GM19025 (cell line): ENCODE results near the gene S1PR5.
"Not testable (repeated sequence)": the region's sequence is repeated elsewhere in the genome, so short reads cannot be mapped to it uniquely, and the experiment has no call there.

Experiments
- ATAC-seq: cut with Tn5 transposase; IDR thresholded peaks from one replicate; pipeline ENCODE4 v1.9.1; 2021; ENCODE audit warnings: mild to moderate bottlenecking, low read depth, moderate library complexity; ENCODE audit not compliant: unreplicated experiment

S1PR5 gene

DNA sequence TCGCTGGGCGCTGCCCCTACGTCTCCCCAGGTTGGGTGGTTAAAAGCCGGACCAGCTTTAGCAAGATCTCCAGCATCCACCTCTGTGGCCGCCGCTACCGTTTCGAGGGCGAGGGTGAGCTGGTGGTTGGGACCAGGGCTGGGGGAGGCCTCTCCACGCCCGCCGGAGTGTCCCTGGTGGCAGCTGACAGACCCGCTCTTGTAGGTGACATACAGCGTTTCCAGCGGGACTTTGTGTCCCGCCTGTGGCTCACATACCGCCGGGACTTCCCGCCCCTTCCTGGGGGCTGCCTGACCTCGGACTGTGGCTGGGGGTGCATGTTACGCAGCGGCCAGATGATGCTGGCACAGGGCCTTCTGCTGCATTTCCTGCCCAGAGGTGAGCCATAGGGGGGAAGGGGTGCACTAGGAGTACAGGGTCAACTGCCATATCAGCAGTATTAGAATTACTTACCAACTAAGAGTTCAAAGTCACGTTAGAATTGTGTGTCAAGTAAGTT is 27.6 kb upstream of the S1PR5 start:
- no peak for ATAC-seq

DNA sequence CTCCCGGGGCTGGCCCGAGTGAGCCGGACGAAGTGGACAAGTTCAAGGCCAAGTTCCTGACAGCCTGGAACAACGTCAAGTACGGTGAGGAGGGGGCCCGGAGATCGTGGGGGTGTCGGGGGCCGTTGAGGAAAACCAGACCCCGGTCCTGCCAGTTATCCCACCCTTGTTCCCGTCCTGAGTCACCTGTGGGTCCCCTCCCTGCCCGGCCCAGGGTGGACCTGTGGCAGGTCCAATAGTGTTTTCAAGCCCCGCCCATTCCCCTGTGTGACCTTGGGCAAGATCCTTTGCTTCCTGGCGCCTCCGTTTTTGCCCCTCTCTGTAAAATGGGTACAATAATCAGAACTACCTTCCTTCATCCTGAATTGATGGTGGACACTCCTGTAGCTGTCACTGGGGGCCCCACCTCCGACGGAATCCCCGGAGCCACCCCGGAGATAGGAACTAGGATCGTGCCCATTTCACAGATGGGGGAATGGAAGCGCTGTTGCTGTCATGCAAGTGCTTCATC is 27.1 kb upstream of the S1PR5 start:
- no peak for ATAC-seq

GRCh38 chr19:10543420-10544241 is 26.4 kb upstream of the S1PR5 start, which contains the start of gene ATG4D:
Gene ATG4D (plus strand): TSS chr19:10543904. CDS start chr19:10544091, 187 bp downstream.
- peak; percentile 73 for ATAC-seq

GRCh38 chr19:10543059-10543419 is 25.8 kb upstream of the S1PR5 start:
- ATAC-seq = no peak

DNA sequence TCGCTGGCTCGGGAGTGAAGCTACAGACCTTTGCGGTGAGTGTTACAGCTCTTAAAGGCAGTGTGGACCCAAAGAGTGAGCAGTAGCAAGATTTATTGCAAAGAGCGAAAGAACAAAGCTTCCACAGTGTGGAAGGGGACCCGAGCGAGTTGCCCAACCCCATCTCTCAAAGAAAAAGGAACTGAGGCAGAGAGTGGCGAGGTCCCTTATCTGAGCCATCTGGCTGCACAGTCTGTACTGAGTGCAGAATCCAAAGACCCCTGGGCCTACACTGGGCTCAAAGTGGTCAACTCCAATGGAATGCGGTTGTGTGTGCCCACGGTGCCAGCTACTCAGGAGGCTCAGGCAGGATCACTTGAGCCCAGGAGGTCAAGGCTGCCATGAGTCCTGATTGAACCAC is 21.8 kb upstream of the S1PR5 start:
- ATAC-seq = not testable (repeated sequence)

DNA sequence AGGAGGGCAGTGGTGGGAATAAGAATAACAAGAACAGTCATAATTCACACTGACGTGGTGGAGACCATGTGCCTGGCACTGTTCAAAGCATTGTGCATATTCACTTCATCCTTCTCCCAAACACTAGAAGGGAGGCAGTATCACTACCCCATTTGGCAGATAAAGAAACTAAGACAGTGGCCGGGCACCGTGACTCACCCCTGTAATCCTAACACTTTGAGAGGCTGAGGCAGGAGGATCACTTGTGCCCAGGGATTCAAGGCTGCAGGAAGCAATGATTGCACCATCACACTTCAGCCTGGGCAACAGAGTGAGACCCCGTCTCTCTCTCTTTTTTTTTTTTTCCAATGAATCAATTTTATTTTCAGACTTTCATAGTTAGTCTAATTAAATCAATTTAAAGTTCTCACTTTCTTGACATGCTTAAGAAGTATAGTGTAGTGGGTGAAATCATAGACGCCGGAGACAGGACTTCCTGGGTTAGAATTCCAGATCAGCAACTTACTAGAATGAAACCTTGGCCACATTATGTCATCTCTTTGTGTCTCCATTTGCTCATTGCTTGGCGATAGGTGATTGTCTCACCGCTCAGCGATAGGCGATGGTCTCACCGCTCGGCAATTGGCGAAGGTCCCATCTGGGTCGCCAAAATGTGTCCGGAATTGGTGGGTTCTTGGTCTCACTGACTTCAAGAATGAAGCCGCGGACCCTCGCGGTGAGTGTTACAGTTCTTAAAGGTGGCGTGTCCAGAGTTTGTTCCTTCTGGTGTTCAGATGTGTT is 21.1 kb upstream of the S1PR5 start:
- ATAC-seq = no peak

GRCh38 chr19:10537668-10538067 is 20.4 kb upstream of the S1PR5 start:
- no peak for ATAC-seq

- ATAC-seq = no peak
These were observed 18.4 kb upstream of the S1PR5 start for GRCh38 chr19:10535613-10536012.

DNA sequence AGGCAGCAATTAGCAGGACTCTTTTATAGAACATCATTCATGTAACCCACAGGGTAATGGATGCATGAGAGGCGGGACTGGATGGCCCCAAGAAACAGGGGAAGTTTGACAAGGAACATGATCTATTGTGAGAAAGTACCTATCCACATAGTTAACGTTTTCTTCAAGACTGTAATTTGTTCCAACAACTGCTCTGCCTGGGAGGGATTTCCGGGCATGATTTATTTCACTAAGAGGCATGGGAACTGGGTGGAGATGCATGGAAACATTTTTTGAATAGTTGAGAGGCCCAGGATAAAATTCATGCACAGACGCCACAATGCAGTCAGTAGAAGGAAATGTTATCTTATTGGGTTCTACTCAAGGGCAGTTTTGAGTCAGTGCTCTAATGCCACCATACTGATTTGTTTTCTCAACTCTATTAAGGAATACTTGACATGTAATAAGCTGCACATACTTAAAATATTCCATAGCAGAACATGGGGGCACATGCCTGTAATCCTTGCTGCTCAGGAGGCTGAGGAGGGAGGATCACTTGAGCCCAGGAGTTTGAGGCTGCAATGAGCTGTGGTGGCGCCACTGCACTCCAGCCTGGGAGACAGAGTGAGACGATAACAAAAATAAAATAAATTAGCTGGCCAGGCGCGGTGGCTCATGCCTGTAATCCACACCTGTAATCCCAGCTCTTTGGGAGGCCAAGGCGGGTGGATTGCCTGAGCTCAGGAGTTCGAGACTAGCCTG is 16.6 kb upstream of the S1PR5 start:
- no peak for ATAC-seq

DNA sequence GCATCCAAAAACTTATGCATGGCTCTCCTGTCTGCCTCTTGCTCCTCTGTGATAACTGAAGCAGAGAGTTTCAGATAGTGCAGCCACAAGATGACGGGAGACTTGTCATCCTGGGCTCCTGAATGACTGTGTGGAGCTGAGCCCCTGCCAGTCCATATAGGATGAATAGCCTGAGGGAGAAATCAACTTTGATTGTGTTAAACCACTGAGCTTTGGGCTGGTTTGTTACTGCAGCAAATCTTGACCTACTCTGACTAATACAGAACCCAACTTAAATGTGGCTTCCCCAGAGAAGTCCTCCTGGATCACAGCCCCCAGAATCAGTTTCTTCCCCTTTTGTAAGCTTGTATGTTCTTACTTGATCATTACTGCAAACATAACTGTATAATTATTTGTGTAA is 15.2 kb upstream of the S1PR5 start:
- no peak for ATAC-seq

- ATAC-seq = not testable (repeated sequence)
These were observed 9.6 kb upstream of the S1PR5 start for GRCh38 chr19:10526887-10527286.

GRCh38 chr19:10525636-10526035 is 8.4 kb upstream of the S1PR5 start:
- ATAC-seq = no peak

GRCh38 chr19:10523135-10523636 is 5.9 kb upstream of the S1PR5 start:
- no peak for ATAC-seq

DNA sequence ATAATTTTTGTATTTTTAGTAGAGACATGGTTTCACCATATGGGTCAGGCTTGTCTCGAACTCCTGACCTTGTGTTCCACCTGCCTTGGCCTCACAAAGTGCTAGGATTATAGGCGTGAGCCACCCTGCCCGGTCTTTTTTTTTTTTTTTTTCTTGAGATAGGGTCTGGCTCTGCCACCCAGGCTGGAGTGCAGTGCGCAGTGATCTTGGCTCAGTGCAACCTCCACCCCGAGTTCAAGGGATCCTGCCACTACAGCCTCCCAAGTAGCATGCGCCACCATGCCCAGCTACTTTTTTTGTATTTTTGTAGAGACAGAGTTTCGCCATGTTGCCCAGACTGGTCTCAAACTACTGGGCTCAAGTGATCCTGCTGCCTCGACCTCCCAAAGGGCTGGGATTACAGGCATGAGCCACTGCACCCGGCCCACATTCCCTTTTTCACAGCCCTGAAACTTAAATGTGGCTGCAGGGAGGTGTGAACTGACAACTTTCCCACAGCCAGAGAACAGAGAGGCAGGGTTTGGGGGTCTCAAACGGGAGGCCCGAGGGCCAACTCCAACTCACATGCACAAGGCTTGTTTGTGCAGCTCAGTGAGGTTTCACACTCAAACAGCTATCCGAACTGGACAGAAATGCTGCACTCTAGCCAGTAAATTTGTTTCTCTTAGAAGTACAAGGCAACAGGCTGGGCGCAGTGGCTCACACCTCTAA is 4.4 kb upstream of the S1PR5 start:
- ATAC-seq = no peak

GRCh38 chr19:10520652-10521318 is 3.5 kb upstream of the S1PR5 start:
- no peak for ATAC-seq

GRCh38 chr19:10519421-10519820 is 2.2 kb upstream of the S1PR5 start:
- no peak for ATAC-seq

- no peak for ATAC-seq
These were observed 1.5 kb upstream of the S1PR5 start for GRCh38 chr19:10518444-10519361.

DNA sequence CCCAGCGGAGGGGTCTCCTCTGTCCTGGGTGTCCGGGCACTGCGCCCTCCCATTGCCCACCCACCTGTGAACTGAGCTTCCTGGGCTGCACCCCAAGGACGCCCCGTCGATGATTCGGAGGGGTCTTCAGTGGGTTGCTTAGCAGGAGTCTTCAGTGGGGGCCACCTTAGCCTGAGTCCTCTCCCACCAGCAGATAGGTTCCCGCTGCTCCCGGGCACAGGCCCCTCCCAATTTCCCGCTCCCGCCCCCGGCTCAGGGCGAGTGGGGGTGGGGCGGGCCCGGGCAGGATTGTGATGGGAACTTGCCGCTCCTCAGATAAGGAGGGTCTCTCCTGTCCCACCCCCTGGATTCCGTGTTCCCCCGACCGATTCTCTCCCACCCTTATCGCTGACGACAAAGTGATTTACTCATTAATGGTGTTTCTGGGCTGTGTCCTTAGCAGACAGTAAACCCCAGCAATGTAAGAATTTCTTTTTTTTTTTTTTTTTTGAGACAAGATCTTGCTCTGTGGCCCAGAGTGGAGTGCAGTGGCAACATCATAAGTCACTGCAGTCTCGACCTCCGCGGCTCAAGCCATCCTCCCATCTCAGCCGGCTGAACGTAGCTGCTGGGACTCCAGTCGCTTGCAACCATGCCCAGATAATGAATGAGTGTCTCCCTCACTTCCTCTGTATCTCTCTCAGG is 655 bp upstream of the S1PR5 start:
- ATAC-seq = no peak
